HG02884 (cell line): ENCODE data around the gene BORCS8.
"Not testable (repeated sequence)": the region's sequence is repeated elsewhere in the genome, so short reads cannot be mapped to it uniquely, and the experiment has no call there.

Experiments
- ATAC-seq: cut with Tn5 transposase; IDR thresholded peaks from one replicate; pipeline ENCODE4 v1.9.1; 2021; ENCODE audit warnings: mild to moderate bottlenecking, moderate library complexity; ENCODE audit not compliant: unreplicated experiment

Gene BORCS8

DNA sequence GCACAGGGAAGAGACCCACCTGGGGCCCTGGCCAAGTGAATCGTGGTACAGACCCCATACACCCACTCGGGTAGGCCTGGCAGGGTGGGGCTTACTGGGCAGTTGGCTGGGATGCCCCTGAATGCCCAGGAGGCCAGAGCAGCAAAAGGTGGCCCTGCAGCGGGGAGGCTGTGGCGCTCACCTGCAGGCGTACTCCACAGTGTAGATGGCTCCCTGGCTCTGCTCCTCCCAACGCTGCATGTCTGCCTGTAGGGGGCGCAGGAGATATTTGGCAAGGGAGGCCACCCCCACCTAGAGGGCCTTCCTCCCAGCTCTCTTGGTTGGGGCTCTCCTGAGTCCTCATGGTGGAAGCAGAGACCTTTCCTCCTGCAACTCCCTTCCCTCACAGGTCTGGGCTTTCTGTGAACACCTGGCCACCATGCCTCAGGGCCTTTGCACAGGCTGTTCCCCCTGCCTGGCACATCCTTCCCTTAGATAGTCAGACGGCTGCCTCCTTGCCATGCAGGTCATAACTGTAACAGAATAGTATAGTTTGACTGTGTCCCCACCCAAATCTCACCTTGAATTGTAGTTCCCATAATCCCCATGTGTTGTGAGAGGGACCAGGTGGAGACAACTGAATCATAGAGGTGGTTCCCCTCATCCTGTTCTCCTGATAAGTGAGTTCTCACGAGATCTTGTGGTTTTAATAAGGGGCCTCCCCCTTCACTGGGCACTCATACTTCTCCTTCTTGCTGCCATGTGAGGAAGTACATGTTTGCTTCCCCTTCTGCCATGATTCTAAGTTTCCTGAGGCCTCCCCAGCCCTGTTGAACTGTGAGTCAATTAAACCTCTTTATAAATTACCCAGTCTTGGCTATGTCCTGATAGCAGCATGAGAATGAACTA lies 5.9 kb downstream of the BORCS8 start:
- ATAC-seq, result no peak

DNA sequence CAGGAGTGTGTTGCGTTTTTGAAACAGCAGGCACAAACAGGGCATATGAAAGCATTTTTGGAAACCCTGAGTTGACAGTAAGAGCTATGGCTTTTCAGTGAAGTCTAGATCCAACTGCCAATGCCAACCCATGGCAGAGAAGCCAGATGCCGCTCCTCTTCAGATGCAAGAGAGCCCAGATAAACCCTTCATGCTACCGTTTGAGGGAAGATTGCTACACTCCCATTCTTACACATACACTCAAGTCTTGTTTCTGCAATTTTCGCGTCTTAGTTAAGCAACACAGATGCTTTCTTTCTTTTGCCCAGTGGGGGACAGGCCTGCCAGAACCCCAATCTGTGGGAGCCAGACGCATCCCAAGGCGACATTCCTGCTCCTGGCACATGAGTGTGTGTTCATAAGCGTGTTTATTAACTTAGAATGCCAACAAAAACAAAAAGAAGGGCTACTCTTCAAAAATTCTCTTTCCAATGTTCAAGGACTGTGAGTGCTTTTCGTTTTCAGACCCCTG lies 10.4 kb downstream of the BORCS8 start:
- no peak for ATAC-seq

- ATAC-seq, result no peak
Observed at GRCh38 chr19:19179548-19180441, 12.2 kb downstream of the BORCS8 start.

- ATAC-seq, result no peak
Observed at GRCh38 chr19:19176950-19177349, 15.0 kb downstream of the BORCS8 start.

DNA sequence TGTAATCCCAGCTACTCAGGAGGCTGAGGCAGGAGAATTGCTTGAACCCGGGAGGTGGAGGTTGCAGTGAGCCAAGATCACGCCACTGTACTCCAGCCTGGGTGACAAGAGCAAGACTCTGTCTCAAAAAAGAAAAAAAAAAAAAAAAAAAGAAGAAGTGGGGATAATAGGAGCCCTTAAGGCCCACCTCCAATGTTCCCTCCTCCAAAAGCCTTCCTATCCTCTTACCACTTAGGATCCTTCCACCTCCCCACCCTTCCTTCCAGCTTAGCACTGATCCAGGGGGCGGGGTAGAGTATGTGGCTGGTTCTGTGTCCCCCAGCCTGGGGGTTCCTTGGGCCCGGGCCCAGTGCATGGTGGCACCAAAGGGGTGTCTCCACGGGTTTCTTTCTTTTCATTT lies 18.7 kb downstream of the BORCS8 start:
- ATAC-seq, result not testable (repeated sequence)

DNA sequence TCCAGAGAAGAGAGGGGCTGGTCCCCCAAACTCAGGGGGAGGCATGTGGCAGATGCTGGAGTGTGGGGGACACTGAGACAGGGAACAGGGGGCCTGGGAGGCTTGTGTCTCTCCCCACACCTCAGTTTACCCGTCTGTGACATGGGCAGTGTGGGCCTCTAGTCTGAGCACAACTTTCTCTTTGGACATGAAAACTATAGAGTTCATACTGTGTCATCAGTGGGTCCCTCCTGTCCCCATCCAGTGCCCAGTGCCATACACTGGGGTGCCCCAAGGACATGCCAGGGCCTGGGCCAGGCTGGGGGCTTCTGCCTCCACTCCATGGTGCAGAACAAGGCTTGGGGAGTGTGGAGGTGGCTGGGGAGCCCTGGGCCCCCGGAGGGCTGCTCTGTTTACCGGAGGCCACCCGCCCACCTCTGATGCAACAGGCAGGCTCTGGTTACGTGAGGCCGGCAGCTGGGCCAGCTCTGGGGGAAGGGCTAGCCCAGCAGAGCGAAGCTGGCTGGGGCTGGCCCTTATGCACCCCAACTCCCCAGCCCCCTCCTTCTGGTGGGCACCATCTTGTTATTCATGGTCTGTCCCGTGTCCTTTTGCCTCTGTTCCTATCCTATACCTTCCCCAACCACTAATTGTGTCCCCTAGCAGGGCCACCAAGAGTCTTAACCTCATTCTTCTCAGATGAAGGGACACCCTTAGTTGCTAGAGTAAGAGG lies 20.0 kb downstream of the BORCS8 start:
- ATAC-seq, result no peak

GRCh38 chr19:19170873-19171672 lies 20.9 kb downstream of the BORCS8 start:
- ATAC-seq, result no peak

- ATAC-seq, result peak; percentile 81
Observed at GRCh38 chr19:19170053-19170872, 21.7 kb downstream of the BORCS8 start, which contains the start of gene MEF2B. MEF2B (minus strand) TSS chr19:19170263; CDS start chr19:19150735, 19,528 bp downstream.

- no peak for ATAC-seq
Observed at GRCh38 chr19:19169236-19170052, 22.5 kb downstream of the BORCS8 start.

DNA sequence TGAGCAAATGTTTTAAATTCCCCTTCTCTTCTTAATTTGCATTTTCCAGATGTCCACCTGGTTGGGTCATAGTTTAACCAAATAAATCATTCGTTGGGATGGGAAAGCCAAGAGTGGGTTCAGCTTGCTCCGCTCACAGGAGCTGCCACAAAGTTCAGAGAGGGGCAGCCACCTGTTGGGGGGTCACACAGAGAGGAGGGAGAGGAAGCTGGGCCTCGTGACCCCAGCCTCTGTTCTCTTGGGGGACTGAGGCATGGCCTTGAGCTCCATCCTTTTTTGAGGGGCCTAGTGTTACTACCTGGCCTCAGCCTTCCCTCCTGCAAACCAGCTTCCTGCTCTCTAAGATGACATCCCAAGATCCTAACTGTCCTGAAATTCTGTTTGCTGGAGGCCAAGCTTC lies 24.3 kb downstream of the BORCS8 start:
- ATAC-seq, result no peak

- no peak for ATAC-seq
Observed at GRCh38 chr19:19165396-19165795, 26.6 kb downstream of the BORCS8 start.

- no peak for ATAC-seq
Observed at GRCh38 chr19:19162495-19162894, 29.5 kb downstream of the BORCS8 start.

GRCh38 chr19:19160461-19161035 lies 31.4 kb downstream of the BORCS8 start:
- ATAC-seq, result no peak

GRCh38 chr19:19159534-19159933 lies 32.4 kb downstream of the BORCS8 start:
- ATAC-seq, result no peak

GRCh38 chr19:19157808-19158207 lies 34.1 kb downstream of the BORCS8 start:
- ATAC-seq, result no peak

- peak; percentile 68 for ATAC-seq
Observed at GRCh38 chr19:19155495-19156219, 36.3 kb downstream of the BORCS8 start.

- ATAC-seq, result no peak
Observed at GRCh38 chr19:19154768-19155494, 37.0 kb downstream of the BORCS8 start.
